SK-N-SH (cell line): ENCODE results near the gene MBD4.

Experiments
- CHD2 ChIP-seq: fragments of 150-350 bp; IDR thresholded peaks from 2 replicates; pipeline ENCODE4 v1.6.1; 2018; ENCODE audit warnings: low read length; ENCODE audit not compliant: partially characterized antibody
- EP300 ChIP-seq, 2 experiments: IDR thresholded peaks; 2 replicates each; pipeline versions ENCODE4 v1.4.0 to v1.6.1; 2012; ENCODE audit warnings: borderline replicate concordance in 1 of 2, low read depth in 1 of 2, low read length in 1 of 2
- EZH2phosphoT487 ChIP-seq: fragments of 200-600 bp; sonication (generic); IDR thresholded peaks from 2 replicates; pipeline ENCODE4 v1.6.1; 2017; ENCODE audit warnings: low read depth, mixed run types, mild to moderate bottlenecking, antibody characterized with exemption, moderate library complexity, borderline replicate concordance
- GABPA ChIP-seq: IDR thresholded peaks from 2 replicates; pipeline ENCODE4 v1.4.0; 2012; ENCODE audit warnings: low read depth, mild to moderate bottlenecking
- MXI1 ChIP-seq: IDR thresholded peaks from 2 replicates; pipeline ENCODE4 v1.6.1; 2012; ENCODE audit warnings: mild to moderate bottlenecking, low read depth, low read length, improper control_type of control experiment
- SIN3A ChIP-seq: IDR thresholded peaks from 2 replicates; pipeline ENCODE4 v1.6.1; 2012; ENCODE audit warnings: low read depth, mild to moderate bottlenecking, low read length, moderate library complexity, borderline replicate concordance
- TAF1 ChIP-seq: IDR thresholded peaks from 2 replicates; pipeline ENCODE4 v1.6.1; 2012; ENCODE audit warnings: low read depth, mild to moderate bottlenecking, low read length, moderate library complexity, borderline replicate concordance
- TF ChIP-seq, protein P1 (sequence below): fragments of 200-600 bp; sonication (generic); IDR thresholded peaks from 2 replicates; pipeline ENCODE4 v1.6.1; 2017; ENCODE audit warnings: antibody characterized with exemption, mild to moderate bottlenecking, moderate library complexity

DNA sequence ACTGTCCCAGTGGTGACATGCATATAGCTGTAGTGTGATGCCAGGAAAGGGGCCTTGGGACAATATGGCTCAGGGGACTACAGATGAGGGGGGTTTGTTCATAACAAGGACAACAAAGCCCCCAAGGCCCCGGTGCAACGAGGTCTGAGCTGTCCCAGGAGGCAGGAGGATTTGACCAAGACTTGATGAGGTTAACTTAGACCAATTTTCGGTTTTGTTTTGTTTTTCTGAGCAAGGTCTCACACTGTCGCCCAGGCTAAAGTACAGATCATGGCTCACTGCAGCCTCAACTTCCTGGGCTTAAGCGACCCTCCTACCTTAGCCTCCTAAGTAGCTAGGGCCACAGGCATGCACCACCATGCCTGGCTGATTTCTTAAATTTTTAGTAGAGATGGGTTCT lies 35.1 kb downstream of the MBD4 start:
- TF ChIP-seq GABPA (no peak), EP300 (IDR thresholded peaks at IDR 0.05; ENCODE audit: borderline replicate concordance in 1 of 2, low read depth in 1 of 2, low read length in 1 of 2) (no peak), TAF1 (no peak), CHD2 (no peak), MXI1 (no peak), EZH2phosphoT487 (no peak), SIN3A (no peak)
- TF ChIP-seq, protein P1, sequence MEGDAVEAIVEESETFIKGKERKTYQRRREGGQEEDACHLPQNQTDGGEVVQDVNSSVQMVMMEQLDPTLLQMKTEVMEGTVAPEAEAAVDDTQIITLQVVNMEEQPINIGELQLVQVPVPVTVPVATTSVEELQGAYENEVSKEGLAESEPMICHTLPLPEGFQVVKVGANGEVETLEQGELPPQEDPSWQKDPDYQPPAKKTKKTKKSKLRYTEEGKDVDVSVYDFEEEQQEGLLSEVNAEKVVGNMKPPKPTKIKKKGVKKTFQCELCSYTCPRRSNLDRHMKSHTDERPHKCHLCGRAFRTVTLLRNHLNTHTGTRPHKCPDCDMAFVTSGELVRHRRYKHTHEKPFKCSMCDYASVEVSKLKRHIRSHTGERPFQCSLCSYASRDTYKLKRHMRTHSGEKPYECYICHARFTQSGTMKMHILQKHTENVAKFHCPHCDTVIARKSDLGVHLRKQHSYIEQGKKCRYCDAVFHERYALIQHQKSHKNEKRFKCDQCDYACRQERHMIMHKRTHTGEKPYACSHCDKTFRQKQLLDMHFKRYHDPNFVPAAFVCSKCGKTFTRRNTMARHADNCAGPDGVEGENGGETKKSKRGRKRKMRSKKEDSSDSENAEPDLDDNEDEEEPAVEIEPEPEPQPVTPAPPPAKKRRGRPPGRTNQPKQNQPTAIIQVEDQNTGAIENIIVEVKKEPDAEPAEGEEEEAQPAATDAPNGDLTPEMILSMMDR: no peak
